ENCODE data around the gene GEMIN5.

Gene GEMIN5

GRCh38 chr5:154901913-154902312 lies 36.1 kb downstream of the GEMIN5 start:
- Histone ChIP-seq H3K27me3 (ENCODE audit: control insufficient read depth, insufficient read depth, low read length) (no peaks in the 10 kb centered on the region), H3K4me3 (ENCODE audit: low read depth, low read length) (no peak overlapping the region), H3K9me3 (ENCODE audit: control insufficient read depth, insufficient read depth, low read depth, low read length) (no peaks in the 10 kb centered on the region), H3K27ac (ENCODE audit: low read depth, low read length) (no peak overlapping the region), H3K9ac (ENCODE audit: low read length) (no peak overlapping the region), H3K4me1 (ENCODE audit: control insufficient read depth, insufficient read depth, low read length) (no peaks in the 10 kb centered on the region), H3K36me3 (ENCODE audit: control insufficient read depth, insufficient read depth, low read length) (peaks cover 95% of the 10 kb centered on the region)

DNA sequence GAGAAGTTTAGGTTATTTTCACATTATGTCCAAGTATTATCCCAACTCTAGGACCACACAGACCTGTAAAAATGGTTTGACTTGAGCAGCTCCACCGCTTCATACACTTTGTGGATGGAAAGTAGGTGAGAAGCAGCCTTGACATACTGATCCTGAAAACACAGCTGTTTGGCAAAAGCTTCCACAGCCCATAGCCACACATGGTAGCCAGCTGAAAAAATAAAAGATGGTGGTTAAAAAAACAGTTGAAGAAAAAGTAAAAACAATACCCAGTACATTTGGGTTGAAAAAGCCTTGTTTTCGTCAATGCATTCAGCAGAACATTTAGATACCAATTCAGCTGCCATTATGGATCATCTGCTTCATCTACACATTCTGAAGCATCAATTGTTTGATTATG lies 36.7 kb downstream of the GEMIN5 start:
- no peaks in the 10 kb centered on the region for H3K27me3 ChIP-seq (ENCODE audit: control insufficient read depth, insufficient read depth, low read length)
- H3K4me1 ChIP-seq (ENCODE audit: control insufficient read depth, insufficient read depth, low read length), result no peaks in the 10 kb centered on the region
- H3K27ac ChIP-seq (ENCODE audit: low read depth, low read length), result no peak overlapping the region
- no peak overlapping the region for H3K9ac ChIP-seq (ENCODE audit: low read length)
- no peaks in the 10 kb centered on the region for H3K9me3 ChIP-seq (ENCODE audit: control insufficient read depth, insufficient read depth, low read depth, low read length)
- peaks cover 95% of the 10 kb centered on the region for H3K36me3 ChIP-seq (ENCODE audit: control insufficient read depth, insufficient read depth, low read length)
- H3K4me3 ChIP-seq (ENCODE audit: low read depth, low read length), result no peak overlapping the region

DNA sequence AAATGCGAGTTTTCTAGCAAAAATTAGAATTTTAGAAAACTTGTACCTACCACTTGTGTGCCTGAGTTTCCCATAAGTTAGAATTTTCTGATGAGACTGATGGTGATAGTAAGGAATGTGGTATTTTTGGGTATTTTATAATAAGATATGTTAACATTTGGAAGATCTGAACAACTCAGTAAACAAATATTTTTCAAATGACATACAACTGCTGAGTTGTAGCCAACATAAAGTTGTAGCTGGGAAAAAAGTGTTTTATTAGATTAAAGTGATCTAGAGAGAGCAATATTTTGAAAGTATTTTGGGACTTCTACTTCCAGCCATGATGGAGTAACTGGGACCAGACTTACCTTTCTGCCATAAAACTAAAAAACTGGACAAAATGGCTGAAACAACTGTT lies 37.9 kb downstream of the GEMIN5 start:
- Histone ChIP-seq H3K27ac (ENCODE audit: low read depth, low read length) (no peak overlapping the region), H3K36me3 (ENCODE audit: control insufficient read depth, insufficient read depth, low read length) (peaks cover 95% of the 10 kb centered on the region), H3K4me1 (ENCODE audit: control insufficient read depth, insufficient read depth, low read length) (no peaks in the 10 kb centered on the region), H3K9me3 (ENCODE audit: control insufficient read depth, insufficient read depth, low read depth, low read length) (no peaks in the 10 kb centered on the region), H3K4me3 (ENCODE audit: low read depth, low read length) (no peak overlapping the region), H3K27me3 (ENCODE audit: control insufficient read depth, insufficient read depth, low read length) (no peaks in the 10 kb centered on the region), H3K9ac (ENCODE audit: low read length) (no peak overlapping the region)

DNA sequence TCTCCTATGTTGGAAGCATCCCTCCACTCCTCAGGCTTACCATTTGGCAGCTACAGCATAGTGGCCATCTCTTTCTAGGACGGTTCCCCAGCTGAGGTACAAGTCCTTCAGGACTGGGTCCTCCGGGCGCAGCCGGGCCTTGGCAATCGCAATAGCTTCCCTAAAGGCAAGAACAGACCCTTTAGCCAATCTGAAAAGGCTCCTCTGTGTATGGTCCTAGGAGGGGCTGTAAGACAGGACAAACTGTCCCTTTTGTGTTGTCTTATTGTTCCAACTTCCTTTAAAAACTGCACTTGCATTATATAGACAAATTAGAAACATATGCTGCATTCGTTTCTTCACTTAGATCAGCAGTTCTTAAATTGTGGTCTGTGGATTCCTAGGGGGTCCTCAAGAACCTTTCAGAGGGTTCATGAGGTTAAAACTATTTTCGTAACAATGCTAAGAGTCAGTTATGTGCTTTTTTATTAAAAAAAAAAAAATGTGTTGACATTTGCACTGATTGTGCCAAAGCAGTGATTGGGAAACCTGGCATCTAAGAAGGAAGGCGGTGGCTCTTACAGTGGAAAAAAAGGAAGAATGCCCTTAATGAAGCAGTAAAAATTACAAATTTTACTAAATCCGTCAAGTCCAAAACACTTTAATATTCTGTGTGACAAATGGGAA lies 38.7 kb downstream of the GEMIN5 start:
- Histone ChIP-seq H3K27me3 (ENCODE audit: control insufficient read depth, insufficient read depth, low read length) (no peaks in the 10 kb centered on the region), H3K9me3 (ENCODE audit: control insufficient read depth, insufficient read depth, low read depth, low read length) (no peaks in the 10 kb centered on the region), H3K9ac (ENCODE audit: low read length) (no peak overlapping the region), H3K27ac (ENCODE audit: low read depth, low read length) (no peak overlapping the region), H3K4me3 (ENCODE audit: low read depth, low read length) (no peak overlapping the region), H3K36me3 (ENCODE audit: control insufficient read depth, insufficient read depth, low read length) (peaks cover 90% of the 10 kb centered on the region), H3K4me1 (ENCODE audit: control insufficient read depth, insufficient read depth, low read length) (no peaks in the 10 kb centered on the region)

GRCh38 chr5:154898210-154898609 lies 39.8 kb downstream of the GEMIN5 start:
- Histone ChIP-seq H3K27me3 (ENCODE audit: control insufficient read depth, insufficient read depth, low read length) (no peaks in the 10 kb centered on the region), H3K9me3 (ENCODE audit: control insufficient read depth, insufficient read depth, low read depth, low read length) (no peaks in the 10 kb centered on the region), H3K4me1 (ENCODE audit: control insufficient read depth, insufficient read depth, low read length) (no peaks in the 10 kb centered on the region), H3K4me3 (ENCODE audit: low read depth, low read length) (no peak overlapping the region), H3K27ac (ENCODE audit: low read depth, low read length) (no peak overlapping the region), H3K36me3 (ENCODE audit: control insufficient read depth, insufficient read depth, low read length) (peaks cover 94% of the 10 kb centered on the region), H3K9ac (ENCODE audit: low read length) (no peak overlapping the region)

GRCh38 chr5:154896562-154897165 lies 41.3 kb downstream of the GEMIN5 start:
- no peak overlapping the region for H3K9ac ChIP-seq (ENCODE audit: low read length)
- H3K4me3 ChIP-seq (ENCODE audit: low read depth, low read length), result no peak overlapping the region
- no peak overlapping the region for H3K27ac ChIP-seq (ENCODE audit: low read depth, low read length)
- H3K27me3 ChIP-seq (ENCODE audit: control insufficient read depth, insufficient read depth, low read length), result no peaks in the 10 kb centered on the region
- H3K4me1 ChIP-seq (ENCODE audit: control insufficient read depth, insufficient read depth, low read length), result no peaks in the 10 kb centered on the region
- no peaks in the 10 kb centered on the region for H3K9me3 ChIP-seq (ENCODE audit: control insufficient read depth, insufficient read depth, low read depth, low read length)
- peaks cover 88% of the 10 kb centered on the region for H3K36me3 ChIP-seq (ENCODE audit: control insufficient read depth, insufficient read depth, low read length)

DNA sequence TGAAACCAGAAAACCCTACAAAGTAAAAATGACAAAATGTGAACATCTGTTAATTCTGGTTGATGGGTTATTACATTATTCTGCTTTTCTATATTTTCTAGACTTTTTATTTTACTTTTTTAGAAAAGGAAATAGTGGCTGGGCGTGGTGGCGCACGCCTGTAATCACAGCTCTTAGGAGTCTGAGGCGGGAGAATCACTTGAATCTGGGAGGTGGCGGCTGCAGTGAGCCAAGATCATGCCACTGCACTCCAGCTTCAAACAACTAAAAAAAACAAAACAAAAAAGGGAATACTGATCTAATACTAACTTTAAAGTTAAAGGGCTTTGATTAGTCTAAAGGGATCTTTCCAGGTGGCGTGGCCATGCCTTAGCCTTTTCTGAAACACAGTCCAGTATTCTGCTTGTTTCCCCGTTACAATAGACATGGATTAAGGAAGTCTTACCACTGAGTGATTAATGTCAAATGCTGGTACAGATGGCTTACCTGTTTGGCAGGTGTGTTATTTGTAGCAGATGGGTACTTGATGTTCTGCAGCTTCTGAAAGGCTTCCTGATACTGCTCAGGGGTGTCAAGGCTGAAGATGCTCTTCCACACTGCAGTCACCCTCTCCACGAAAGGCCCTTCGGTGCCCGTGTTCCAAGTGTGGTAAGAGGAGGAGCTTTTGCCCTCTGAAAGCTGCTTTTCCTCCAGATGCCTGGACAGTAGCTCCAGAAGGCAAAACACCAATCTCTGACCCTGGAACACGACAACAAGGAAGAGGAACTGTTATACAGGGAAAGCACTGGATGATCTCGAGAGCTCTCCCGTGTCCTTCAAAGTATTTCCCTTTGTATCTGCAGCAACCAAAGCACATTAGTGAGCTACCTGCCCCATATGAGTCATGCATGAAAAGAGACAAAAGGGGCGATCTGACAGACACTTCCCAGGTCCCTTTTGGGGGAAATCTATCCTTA lies 42.1 kb downstream of the GEMIN5 start:
- Histone ChIP-seq H3K4me3 (ENCODE audit: low read depth, low read length) (no peak overlapping the region), H3K36me3 (ENCODE audit: control insufficient read depth, insufficient read depth, low read length) (peaks cover 88% of the 10 kb centered on the region), H3K9ac (ENCODE audit: low read length) (no peak overlapping the region), H3K9me3 (ENCODE audit: control insufficient read depth, insufficient read depth, low read depth, low read length) (no peaks in the 10 kb centered on the region), H3K4me1 (ENCODE audit: control insufficient read depth, insufficient read depth, low read length) (no peaks in the 10 kb centered on the region), H3K27me3 (ENCODE audit: control insufficient read depth, insufficient read depth, low read length) (no peaks in the 10 kb centered on the region), H3K27ac (ENCODE audit: low read depth, low read length) (no peak overlapping the region)

- H3K27ac ChIP-seq (ENCODE audit: low read depth, low read length), result no peak overlapping the region
- no peak overlapping the region for H3K4me3 ChIP-seq (ENCODE audit: low read depth, low read length)
- H3K4me1 ChIP-seq (ENCODE audit: control insufficient read depth, insufficient read depth, low read length), result no peaks in the 10 kb centered on the region
- H3K9me3 ChIP-seq (ENCODE audit: control insufficient read depth, insufficient read depth, low read depth, low read length), result no peaks in the 10 kb centered on the region
- peaks cover 86% of the 10 kb centered on the region for H3K36me3 ChIP-seq (ENCODE audit: control insufficient read depth, insufficient read depth, low read length)
- no peak overlapping the region for H3K9ac ChIP-seq (ENCODE audit: low read length)
- no peaks in the 10 kb centered on the region for H3K27me3 ChIP-seq (ENCODE audit: control insufficient read depth, insufficient read depth, low read length)
Observed at GRCh38 chr5:154893381-154893780, 44.6 kb downstream of the GEMIN5 start.

- Histone ChIP-seq H3K27ac (ENCODE audit: low read depth, low read length) (no peak overlapping the region), H3K9ac (ENCODE audit: low read length) (no peak overlapping the region), H3K36me3 (ENCODE audit: control insufficient read depth, insufficient read depth, low read length) (peaks cover 86% of the 10 kb centered on the region), H3K4me1 (ENCODE audit: control insufficient read depth, insufficient read depth, low read length) (no peaks in the 10 kb centered on the region), H3K4me3 (ENCODE audit: low read depth, low read length) (no peak overlapping the region), H3K27me3 (ENCODE audit: control insufficient read depth, insufficient read depth, low read length) (no peaks in the 10 kb centered on the region), H3K9me3 (ENCODE audit: control insufficient read depth, insufficient read depth, low read depth, low read length) (peaks cover 6% of the 10 kb centered on the region; the same call in 1 of the 2 replicates)
Observed at GRCh38 chr5:154892369-154892771, 45.6 kb downstream of the GEMIN5 start.

DNA sequence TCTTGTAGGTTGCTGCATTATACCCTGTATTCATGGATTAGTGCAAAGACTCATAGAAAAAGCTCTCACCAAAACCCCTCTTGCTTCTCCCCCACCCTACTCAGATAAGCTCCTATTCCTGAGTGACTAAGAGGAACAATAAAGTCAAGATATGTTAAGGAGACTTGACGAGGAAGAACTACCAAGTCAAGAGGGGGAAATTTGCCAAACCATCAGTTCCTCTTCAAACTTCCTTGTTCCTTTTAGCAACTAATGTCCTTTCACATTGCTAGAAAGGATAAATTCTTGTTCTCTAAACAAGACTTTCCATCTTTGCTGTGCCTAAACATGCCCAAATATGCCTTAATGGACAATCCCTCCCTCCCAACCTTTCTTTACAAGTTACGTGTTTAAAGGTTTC lies 52.6 kb downstream of the GEMIN5 start:
- Histone ChIP-seq H3K4me3 (ENCODE audit: low read depth, low read length) (no peak overlapping the region), H3K9me3 (ENCODE audit: control insufficient read depth, insufficient read depth, low read depth, low read length) (peaks cover 36% of the 10 kb centered on the region), H3K36me3 (ENCODE audit: control insufficient read depth, insufficient read depth, low read length) (peaks cover 60% of the 10 kb centered on the region), H3K9ac (ENCODE audit: low read length) (no peak overlapping the region), H3K27me3 (ENCODE audit: control insufficient read depth, insufficient read depth, low read length) (no peaks in the 10 kb centered on the region), H3K4me1 (ENCODE audit: control insufficient read depth, insufficient read depth, low read length) (peaks cover 3% of the 10 kb centered on the region; the same call in 1 of the 2 replicates), H3K27ac (ENCODE audit: low read depth, low read length) (no peak overlapping the region)

- Histone ChIP-seq H3K36me3 (ENCODE audit: control insufficient read depth, insufficient read depth, low read length) (peaks cover 51% of the 10 kb centered on the region), H3K9me3 (ENCODE audit: control insufficient read depth, insufficient read depth, low read depth, low read length) (peaks cover 44% of the 10 kb centered on the region), H3K4me3 (ENCODE audit: low read depth, low read length) (no peak overlapping the region), H3K27me3 (ENCODE audit: control insufficient read depth, insufficient read depth, low read length) (no peaks in the 10 kb centered on the region), H3K9ac (ENCODE audit: low read length) (no peak overlapping the region), H3K27ac (ENCODE audit: low read depth, low read length) (no peak overlapping the region), H3K4me1 (ENCODE audit: control insufficient read depth, insufficient read depth, low read length) (peaks cover 3% of the 10 kb centered on the region; the same call in 1 of the 2 replicates)
Observed at GRCh38 chr5:154884424-154884823, 53.6 kb downstream of the GEMIN5 start.

Measured in HUES6 (cell line).